HL-60 (cell line): ENCODE data around the gene ICAM5.
A peak's percentile ranks its signal among the peaks of the same experiment; 100 is the strongest.

Experiments used
- DNase-seq, 2 experiments: peaks; one replicate each; pipeline ENCODE4 v3.0.0-alpha.2; 2010 to 2020; ENCODE audit warnings: low read depth in 1 of 2, low spot score in 1 of 2
- H3K27ac ChIP-seq: fragments of 250-450 bp; sonication (Bioruptor Pico); replicated peaks from 2 replicates; pipeline ENCODE4 v1.5.1; 2020; ENCODE audit warnings: mild to moderate bottlenecking, moderate library complexity
- H3K27me3 ChIP-seq: fragments of 250-450 bp; sonication (Bioruptor Pico); 2 replicates; pipeline ENCODE4 v1.5.1; 2021; ENCODE audit warnings: mild to moderate bottlenecking, moderate library complexity; ENCODE audit not compliant: insufficient read depth, poor library complexity, severe bottlenecking
- H3K4me3 ChIP-seq: replicated peaks from 2 replicates; pipeline ENCODE4 v1.5.1; 2011; ENCODE audit warnings: mild to moderate bottlenecking, control low read depth, low read length; ENCODE audit not compliant: insufficient read depth
- CTCF ChIP-seq: IDR thresholded peaks from one replicate; pipeline ENCODE4 v1.5.1; 2011; ENCODE audit warnings: low read length, control low read depth, inconsistent platforms; ENCODE audit not compliant: insufficient read depth
- GABPA ChIP-seq: IDR thresholded peaks from 2 replicates; pipeline ENCODE4 v1.6.1; 2012; ENCODE audit warnings: low read depth
- POLR2AphosphoS5 ChIP-seq: IDR thresholded peaks from 2 replicates; pipeline ENCODE4 v1.6.1; 2012; ENCODE audit warnings: low read depth
- SPI1 ChIP-seq: IDR thresholded peaks from 2 replicates; pipeline ENCODE4 v1.6.1; 2012; ENCODE audit warnings: low read depth, mild to moderate bottlenecking, borderline replicate concordance
- TF ChIP-seq, protein P1 (sequence below): IDR thresholded peaks from 2 replicates; pipeline ENCODE4 v1.6.1; 2012; ENCODE audit warnings: low read depth; ENCODE audit not compliant: insufficient replicate concordance

ICAM5 gene

DNA sequence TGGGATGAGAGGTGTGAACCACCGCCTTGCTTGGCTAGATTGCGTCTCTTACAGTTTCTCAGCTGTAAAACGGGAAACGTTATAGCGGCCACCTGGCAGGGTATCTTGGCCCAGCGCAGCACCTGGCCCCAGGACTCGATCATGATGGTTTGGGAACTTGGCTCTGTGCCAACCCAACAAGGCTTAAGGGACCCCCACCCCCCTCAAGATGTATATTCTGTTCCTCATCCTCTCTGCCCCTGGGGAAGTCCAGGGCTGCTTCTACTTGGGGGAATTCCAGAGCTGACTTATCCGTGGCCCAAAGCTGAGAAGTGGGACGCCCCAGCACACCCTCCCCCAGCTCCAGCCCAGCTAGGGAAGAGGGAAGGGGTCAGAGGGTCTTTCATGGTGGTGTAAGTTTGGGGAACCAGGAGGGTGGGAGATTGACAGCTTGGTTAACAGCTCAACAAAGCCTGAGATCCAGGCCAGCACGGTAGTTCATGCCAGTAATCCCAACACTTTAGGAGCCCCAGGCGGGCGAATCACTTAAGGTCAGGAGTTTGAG, 18.1 kb upstream of the ICAM5 start:
- H3K27ac ChIP-seq: peak overlapping the region; percentile 59
- DNase-seq: peak in 1 of 2 experiments; percentile 29
- peak overlapping the region; percentile 32 for H3K4me3 ChIP-seq
- H3K27me3 ChIP-seq: peaks cover 2% of the 10 kb centered on the region
- TF ChIP-seq, protein P1, sequence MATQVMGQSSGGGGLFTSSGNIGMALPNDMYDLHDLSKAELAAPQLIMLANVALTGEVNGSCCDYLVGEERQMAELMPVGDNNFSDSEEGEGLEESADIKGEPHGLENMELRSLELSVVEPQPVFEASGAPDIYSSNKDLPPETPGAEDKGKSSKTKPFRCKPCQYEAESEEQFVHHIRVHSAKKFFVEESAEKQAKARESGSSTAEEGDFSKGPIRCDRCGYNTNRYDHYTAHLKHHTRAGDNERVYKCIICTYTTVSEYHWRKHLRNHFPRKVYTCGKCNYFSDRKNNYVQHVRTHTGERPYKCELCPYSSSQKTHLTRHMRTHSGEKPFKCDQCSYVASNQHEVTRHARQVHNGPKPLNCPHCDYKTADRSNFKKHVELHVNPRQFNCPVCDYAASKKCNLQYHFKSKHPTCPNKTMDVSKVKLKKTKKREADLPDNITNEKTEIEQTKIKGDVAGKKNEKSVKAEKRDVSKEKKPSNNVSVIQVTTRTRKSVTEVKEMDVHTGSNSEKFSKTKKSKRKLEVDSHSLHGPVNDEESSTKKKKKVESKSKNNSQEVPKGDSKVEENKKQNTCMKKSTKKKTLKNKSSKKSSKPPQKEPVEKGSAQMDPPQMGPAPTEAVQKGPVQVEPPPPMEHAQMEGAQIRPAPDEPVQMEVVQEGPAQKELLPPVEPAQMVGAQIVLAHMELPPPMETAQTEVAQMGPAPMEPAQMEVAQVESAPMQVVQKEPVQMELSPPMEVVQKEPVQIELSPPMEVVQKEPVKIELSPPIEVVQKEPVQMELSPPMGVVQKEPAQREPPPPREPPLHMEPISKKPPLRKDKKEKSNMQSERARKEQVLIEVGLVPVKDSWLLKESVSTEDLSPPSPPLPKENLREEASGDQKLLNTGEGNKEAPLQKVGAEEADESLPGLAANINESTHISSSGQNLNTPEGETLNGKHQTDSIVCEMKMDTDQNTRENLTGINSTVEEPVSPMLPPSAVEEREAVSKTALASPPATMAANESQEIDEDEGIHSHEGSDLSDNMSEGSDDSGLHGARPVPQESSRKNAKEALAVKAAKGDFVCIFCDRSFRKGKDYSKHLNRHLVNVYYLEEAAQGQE: no peak
- 0 out of 2 replicates have a peak, but pooled peaks have one; percentile 10 for TF ChIP-seq SPI1

- DNase-seq: no peak
- Histone ChIP-seq H3K27ac (no peak overlapping the region), H3K4me3 (no peak overlapping the region), H3K27me3 (peaks cover 2% of the 10 kb centered on the region)
- TF ChIP-seq SPI1 (no peak), CTCF (no peak), POLR2AphosphoS5 (no peak), GABPA (no peak)
- TF ChIP-seq, protein P1: no peak
These were observed 15.2 kb upstream of the ICAM5 start for GRCh38 chr19:10274589-10274988.

DNA sequence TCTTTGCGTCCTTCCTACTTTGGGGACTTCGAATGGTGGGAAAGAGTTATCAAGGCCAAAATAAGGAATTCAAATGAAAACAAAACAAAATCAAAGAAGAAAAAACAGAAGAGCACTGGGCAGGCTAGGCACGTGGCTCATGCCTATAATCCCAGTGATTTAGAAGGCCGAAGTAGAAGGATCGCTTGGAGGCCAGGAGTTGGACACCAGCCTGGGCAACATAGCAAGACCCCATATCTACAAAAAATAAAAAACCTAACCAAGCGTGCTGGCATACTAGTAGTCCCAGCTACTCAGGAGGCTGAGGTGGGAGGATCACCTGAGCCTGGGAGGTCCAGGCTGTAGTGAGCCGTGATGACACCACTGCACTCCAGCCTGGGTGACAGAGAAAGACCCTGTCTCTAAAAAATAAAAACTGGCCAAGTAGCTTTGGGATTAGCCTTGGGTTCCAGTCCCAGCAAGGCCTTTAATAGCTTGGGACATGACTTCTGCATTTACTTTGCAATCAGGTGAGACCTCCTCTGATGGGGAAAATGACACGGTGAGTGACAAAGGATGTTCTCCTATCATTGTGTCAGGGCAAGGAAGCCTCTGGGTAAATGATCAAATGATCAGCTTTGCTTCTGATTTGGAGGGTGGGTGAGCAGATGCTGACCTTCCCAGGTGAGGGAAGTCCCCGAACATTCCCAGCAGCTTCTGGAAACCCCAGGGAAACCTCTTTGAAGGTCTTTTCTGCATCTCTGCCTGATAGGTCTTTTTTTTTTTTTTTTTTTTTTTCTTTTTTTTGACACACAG, 11.8 kb upstream of the ICAM5 start:
- Histone ChIP-seq H3K4me3 (no peak overlapping the region), H3K27ac (no peak overlapping the region), H3K27me3 (no peaks in the 10 kb centered on the region)
- no peak for DNase-seq
- TF ChIP-seq SPI1 (no peak), CTCF (no peak)
- TF ChIP-seq, protein P1: no peak
